ENCODE measurements around the gene PTPRQ.
"Not testable (repeated sequence)": the region's sequence is repeated elsewhere in the genome, so short reads cannot be mapped to it uniquely, and the experiment has no call there.

PTPRQ gene

GRCh38 chr12:80443974-80444666 is at the start of gene PTPRQ:
PTPRQ (plus strand) TSS chr12:80444235; CDS start chr12:80444346, 111 bp downstream.
- DNase-seq (ENCODE audit: low read depth): no peak

- no peak for DNase-seq (ENCODE audit: low read depth)
These were observed 43.5 kb upstream of the PTPRQ start for GRCh38 chr12:80400571-80400991.

GRCh38 chr12:80401191-80401590 is 42.8 kb upstream of the PTPRQ start:
- no peak for DNase-seq (ENCODE audit: low read depth)

GRCh38 chr12:80404629-80405028 is 39.4 kb upstream of the PTPRQ start:
- DNase-seq (ENCODE audit: low read depth): no peak

- DNase-seq (ENCODE audit: low read depth): no peak
These were observed 37.8 kb upstream of the PTPRQ start for GRCh38 chr12:80406253-80406652.

GRCh38 chr12:80411787-80412186 is 32.2 kb upstream of the PTPRQ start:
- no peak for DNase-seq (ENCODE audit: low read depth)

- DNase-seq (ENCODE audit: low read depth): no peak
These were observed 31.6 kb upstream of the PTPRQ start for GRCh38 chr12:80412343-80412953.

- DNase-seq (ENCODE audit: low read depth): no peak
These were observed 30.6 kb upstream of the PTPRQ start for GRCh38 chr12:80413462-80413861.

- DNase-seq (ENCODE audit: low read depth): no peak
These were observed 28.6 kb upstream of the PTPRQ start for GRCh38 chr12:80415466-80415865.

GRCh38 chr12:80419644-80420043 is 24.4 kb upstream of the PTPRQ start:
- no peak for DNase-seq (ENCODE audit: low read depth)

GRCh38 chr12:80420075-80420474 is 24.0 kb upstream of the PTPRQ start:
- no peak for DNase-seq (ENCODE audit: low read depth)

GRCh38 chr12:80422550-80422949 is 21.5 kb upstream of the PTPRQ start:
- no peak for DNase-seq (ENCODE audit: low read depth)

- no peak for DNase-seq (ENCODE audit: low read depth)
These were observed 12.0 kb upstream of the PTPRQ start for GRCh38 chr12:80432061-80432460.

- peak; percentile 34 for DNase-seq (ENCODE audit: low read depth)
These were observed 2.1 kb upstream of the PTPRQ start for GRCh38 chr12:80441921-80442320.

- no peak for DNase-seq (ENCODE audit: low read depth)
These were observed 1.4 kb upstream of the PTPRQ start for GRCh38 chr12:80442426-80443222.

GRCh38 chr12:80445083-80445793 is 1.2 kb downstream of the PTPRQ start:
- DNase-seq (ENCODE audit: low read depth): no peak

GRCh38 chr12:80456513-80456912 is 12.5 kb downstream of the PTPRQ start:
- DNase-seq (ENCODE audit: low read depth): no peak

GRCh38 chr12:80460972-80461371 is 16.9 kb downstream of the PTPRQ start:
- no peak for DNase-seq (ENCODE audit: low read depth)

GRCh38 chr12:80461851-80462250 is 17.8 kb downstream of the PTPRQ start:
- not testable (repeated sequence) for DNase-seq (ENCODE audit: low read depth)

- no peak for DNase-seq (ENCODE audit: low read depth)
These were observed 25.6 kb downstream of the PTPRQ start for GRCh38 chr12:80469681-80470080.

- DNase-seq (ENCODE audit: low read depth): no peak
These were observed 26.4 kb downstream of the PTPRQ start for GRCh38 chr12:80470403-80470802.

GRCh38 chr12:80472236-80472635 is 28.2 kb downstream of the PTPRQ start:
- no peak for DNase-seq (ENCODE audit: low read depth)
